Lower lobe of right lung (tissue), 2 donors: ENCODE results near the gene PDXP. TPM values are rescaled to one million over a fixed set of nuclear protein-coding genes. Genes with fewer than 3 reads are reported as not detected.

Experiments used
- ATAC-seq, 2 donors: fragments of 200-7000 bp; cut with Tn5 transposase; one replicate each; pipeline ENCODE4 v1.9.1; 2020 to 2022; ENCODE audit warnings: mild to moderate bottlenecking in 2 of 2, moderate library complexity in 2 of 2
- DNase-seq: peaks from one replicate; pipeline ENCODE4 v3.0.0-alpha.2; 2020
- H3K27ac ChIP-seq: fragments of 200-600 bp; one replicate; pipeline ENCODE4 v1.8.0; 2022
- H3K27me3 ChIP-seq: fragments of 200-600 bp; one replicate; pipeline ENCODE4 v1.8.0; 2022; ENCODE audit warnings: low read depth
- H3K36me3 ChIP-seq: fragments of 200-600 bp; one replicate; pipeline ENCODE4 v1.8.0; 2022; ENCODE audit warnings: mild to moderate bottlenecking
- H3K4me1 ChIP-seq: fragments of 200-600 bp; one replicate; pipeline ENCODE4 v1.8.0; 2022
- H3K4me3 ChIP-seq: fragments of 200-600 bp; one replicate; pipeline ENCODE4 v1.8.0; 2022; ENCODE audit warnings: mild to moderate bottlenecking
- H3K9me3 ChIP-seq: fragments of 200-600 bp; one replicate; pipeline ENCODE4 v1.8.0; 2022
- intact Hi-C: fragments of 100-400 bp; cut with DNase I; formaldehyde crosslinking; loops from one replicate; pipeline ENCODE4 v1.11.0; 2022
- total RNA-seq: library from RNA; stranded (reverse); fragmentation: NEBNext Ultra II Directional; extraction: Animal tissue kit (Norgen Biotek cat#: 25700); gene quantifications from one replicate; pipeline ENCODE4 v1.2.1, GENCODE V29; 2021
- TF ChIP-seq, protein P1 (sequence below): fragments of 200-600 bp; IDR thresholded peaks from one replicate; pipeline ENCODE4 v1.8.0; 2022; ENCODE audit warnings: antibody characterized with exemption, mild to moderate bottlenecking
- donor health status: DM: no; HTN: yes; CAD: no; lungs with severe emphysema.

PDXP gene
- total RNA-seq, 1 donor from 2014 or later, result 3.9 TPM

- Histone ChIP-seq H3K27me3 (no peaks in the 10 kb centered on the region), H3K4me3 (peak overlapping the region; percentile 67), H3K4me1 (peaks cover 58% of the 10 kb centered on the region), H3K36me3 (peaks cover 22% of the 10 kb centered on the region), H3K9me3 (no peaks in the 10 kb centered on the region), H3K27ac (no peak overlapping the region)
- TF ChIP-seq, protein P1, sequence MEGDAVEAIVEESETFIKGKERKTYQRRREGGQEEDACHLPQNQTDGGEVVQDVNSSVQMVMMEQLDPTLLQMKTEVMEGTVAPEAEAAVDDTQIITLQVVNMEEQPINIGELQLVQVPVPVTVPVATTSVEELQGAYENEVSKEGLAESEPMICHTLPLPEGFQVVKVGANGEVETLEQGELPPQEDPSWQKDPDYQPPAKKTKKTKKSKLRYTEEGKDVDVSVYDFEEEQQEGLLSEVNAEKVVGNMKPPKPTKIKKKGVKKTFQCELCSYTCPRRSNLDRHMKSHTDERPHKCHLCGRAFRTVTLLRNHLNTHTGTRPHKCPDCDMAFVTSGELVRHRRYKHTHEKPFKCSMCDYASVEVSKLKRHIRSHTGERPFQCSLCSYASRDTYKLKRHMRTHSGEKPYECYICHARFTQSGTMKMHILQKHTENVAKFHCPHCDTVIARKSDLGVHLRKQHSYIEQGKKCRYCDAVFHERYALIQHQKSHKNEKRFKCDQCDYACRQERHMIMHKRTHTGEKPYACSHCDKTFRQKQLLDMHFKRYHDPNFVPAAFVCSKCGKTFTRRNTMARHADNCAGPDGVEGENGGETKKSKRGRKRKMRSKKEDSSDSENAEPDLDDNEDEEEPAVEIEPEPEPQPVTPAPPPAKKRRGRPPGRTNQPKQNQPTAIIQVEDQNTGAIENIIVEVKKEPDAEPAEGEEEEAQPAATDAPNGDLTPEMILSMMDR, result no peak
- ATAC-seq (no peak), DNase-seq (no peak)
- intact Hi-C loops, result no loop called here
Measured at GRCh38 chr22:37641561-37641949, 17.0 kb upstream of the PDXP start.

DNA sequence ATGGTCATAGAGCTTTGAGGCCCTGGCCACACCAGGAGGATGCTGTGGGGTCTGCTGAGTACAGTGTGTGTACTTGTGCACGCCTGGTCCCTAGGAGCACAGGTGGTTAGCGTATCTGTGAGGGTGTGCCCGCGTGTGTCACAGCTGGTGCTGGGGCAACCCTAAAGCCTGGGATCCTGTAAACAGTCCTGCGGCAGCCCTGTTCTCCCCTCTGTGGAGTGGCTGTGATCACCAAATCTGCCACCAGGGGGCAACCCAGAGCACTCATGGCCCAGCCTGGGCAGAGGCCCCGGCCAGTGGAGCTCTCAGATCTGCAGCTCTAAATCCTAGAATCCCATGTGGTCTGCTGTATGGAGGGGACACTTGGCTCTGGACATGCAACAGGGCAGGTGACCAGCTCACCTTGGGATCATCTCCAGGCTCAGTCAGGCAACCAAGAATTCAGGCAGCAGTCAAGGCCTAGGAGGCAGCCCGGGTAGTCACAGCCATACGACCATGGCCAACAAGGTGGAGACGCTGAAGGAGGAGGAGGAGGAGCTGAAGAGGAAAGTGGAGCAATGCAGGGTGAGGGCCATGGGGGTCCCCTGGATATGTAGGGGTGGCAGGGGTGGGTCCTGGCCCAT is 15.2 kb upstream of the PDXP start:
- Histone ChIP-seq H3K4me3 (no peak overlapping the region), H3K9me3 (no peaks in the 10 kb centered on the region), H3K4me1 (peaks cover 42% of the 10 kb centered on the region), H3K27me3 (no peaks in the 10 kb centered on the region), H3K27ac (no peak overlapping the region), H3K36me3 (peaks cover 35% of the 10 kb centered on the region)
- DNase-seq, result peak; percentile 90
- intact Hi-C loops, result no loop called here
- peak; percentile 82 to 83 for ATAC-seq
- TF ChIP-seq, protein P1, result peak; percentile 96

DNA sequence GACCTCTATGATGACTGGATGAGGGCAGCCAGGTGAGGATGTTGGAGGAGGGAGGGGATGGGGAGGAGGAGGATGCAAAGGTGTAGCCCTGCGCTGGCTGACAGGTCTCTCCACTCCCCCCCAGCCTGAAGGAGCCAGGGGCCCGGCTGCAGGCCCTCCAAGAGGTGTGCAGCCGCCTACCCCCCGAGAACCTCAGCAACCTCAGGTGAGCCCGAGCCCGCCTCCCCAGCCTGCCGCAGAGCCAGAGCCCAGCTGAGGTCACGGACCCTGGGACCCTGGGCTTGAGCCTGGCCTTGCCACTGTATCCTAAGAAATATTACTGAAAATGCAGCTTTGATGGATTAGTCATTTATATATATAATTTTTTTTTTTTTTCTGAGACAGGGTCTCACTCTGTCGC is 11.2 kb upstream of the PDXP start:
- ATAC-seq (no peak), DNase-seq (no peak)
- H3K27ac ChIP-seq, result no peak overlapping the region
- intact Hi-C loops, result no loop called here
- no peaks in the 10 kb centered on the region for H3K9me3 ChIP-seq
- peaks cover 74% of the 10 kb centered on the region for H3K36me3 ChIP-seq
- no peaks in the 10 kb centered on the region for H3K27me3 ChIP-seq
- TF ChIP-seq, protein P1, result no peak
- H3K4me3 ChIP-seq, result no peak overlapping the region
- H3K4me1 ChIP-seq, result peaks cover 7% of the 10 kb centered on the region

- H3K36me3 ChIP-seq, result peaks cover 79% of the 10 kb centered on the region
- TF ChIP-seq, protein P1, result no peak
- H3K9me3 ChIP-seq, result no peaks in the 10 kb centered on the region
- intact Hi-C loops, result no loop called here
- H3K4me1 ChIP-seq, result peaks cover 6% of the 10 kb centered on the region
- H3K27me3 ChIP-seq, result no peaks in the 10 kb centered on the region
- no peak overlapping the region for H3K4me3 ChIP-seq
- ATAC-seq (no peak), DNase-seq (no peak)
- no peak overlapping the region for H3K27ac ChIP-seq
Measured at GRCh38 chr22:37647928-37648327, 10.6 kb upstream of the PDXP start.

- H3K36me3 ChIP-seq, result peaks cover 70% of the 10 kb centered on the region
- H3K27ac ChIP-seq, result no peak overlapping the region
- no peak overlapping the region for H3K4me3 ChIP-seq
- H3K4me1 ChIP-seq, result no peaks in the 10 kb centered on the region
- TF ChIP-seq, protein P1, result no peak
- intact Hi-C loops, result no loop called here
- H3K27me3 ChIP-seq, result no peaks in the 10 kb centered on the region
- DNase-seq (no peak), ATAC-seq (no peak)
- no peaks in the 10 kb centered on the region for H3K9me3 ChIP-seq
Measured at GRCh38 chr22:37650463-37651136, 7.9 kb upstream of the PDXP start.
